HL-60 (cell line): ENCODE results near the gene LBR.
A peak's percentile ranks its signal among the peaks of the same experiment; 100 is the strongest.

ENCODE experiments used
- DNase-seq, 2 experiments: peaks; one replicate each; pipeline ENCODE4 v3.0.0-alpha.2; 2010 to 2020; ENCODE audit warnings: low read depth in 1 of 2, low spot score in 1 of 2
- H3K27ac ChIP-seq: fragments of 250-450 bp; sonication (Bioruptor Pico); replicated peaks from 2 replicates; pipeline ENCODE4 v1.5.1; 2020; ENCODE audit warnings: mild to moderate bottlenecking, moderate library complexity
- H3K27me3 ChIP-seq: fragments of 250-450 bp; sonication (Bioruptor Pico); 2 replicates; pipeline ENCODE4 v1.5.1; 2021; ENCODE audit warnings: mild to moderate bottlenecking, moderate library complexity; ENCODE audit not compliant: insufficient read depth, poor library complexity, severe bottlenecking
- H3K4me3 ChIP-seq: replicated peaks from 2 replicates; pipeline ENCODE4 v1.5.1; 2011; ENCODE audit warnings: mild to moderate bottlenecking, control low read depth, low read length; ENCODE audit not compliant: insufficient read depth
- CTCF ChIP-seq: IDR thresholded peaks from one replicate; pipeline ENCODE4 v1.5.1; 2011; ENCODE audit warnings: low read length, control low read depth, inconsistent platforms; ENCODE audit not compliant: insufficient read depth
- GABPA ChIP-seq: IDR thresholded peaks from 2 replicates; pipeline ENCODE4 v1.6.1; 2012; ENCODE audit warnings: low read depth
- POLR2AphosphoS5 ChIP-seq: IDR thresholded peaks from 2 replicates; pipeline ENCODE4 v1.6.1; 2012; ENCODE audit warnings: low read depth
- REST ChIP-seq: IDR thresholded peaks from 2 replicates; pipeline ENCODE4 v1.6.1; 2012; ENCODE audit warnings: low read depth; ENCODE audit not compliant: insufficient replicate concordance
- SPI1 ChIP-seq: IDR thresholded peaks from 2 replicates; pipeline ENCODE4 v1.6.1; 2012; ENCODE audit warnings: low read depth, mild to moderate bottlenecking, borderline replicate concordance

Gene LBR

DNA sequence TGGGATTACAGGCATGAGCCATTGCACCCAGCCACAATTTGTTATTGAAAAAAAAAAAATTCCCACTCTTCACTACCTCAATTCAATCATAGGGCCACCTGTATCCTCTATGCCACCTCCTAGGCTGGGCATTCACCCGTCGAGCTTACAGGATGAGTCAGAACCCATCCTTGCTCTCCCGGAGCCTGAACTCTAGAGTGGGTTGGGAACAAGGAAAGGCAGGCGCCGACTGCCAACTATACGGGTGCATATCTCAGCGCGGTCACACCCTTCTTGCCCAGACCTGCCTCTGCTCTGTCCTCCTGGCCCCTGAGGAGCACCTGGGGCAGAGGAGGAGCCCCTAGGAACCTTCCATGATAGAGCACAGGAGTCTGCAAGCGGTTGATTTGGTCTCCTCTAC is 21.4 kb upstream of the LBR start:
- TF ChIP-seq REST: no peak
- no peak for TF ChIP-seq POLR2AphosphoS5
- no peak for TF ChIP-seq CTCF
- TF ChIP-seq SPI1: no peak
- TF ChIP-seq GABPA: no peak
- H3K4me3 ChIP-seq: no peak overlapping the region
- no peaks in the 10 kb centered on the region for H3K27me3 ChIP-seq
- no peak for DNase-seq
- H3K27ac ChIP-seq: no peak overlapping the region

GRCh38 chr1:225448146-225448805 is 20.4 kb upstream of the LBR start:
- Histone ChIP-seq H3K27me3 (no peaks in the 10 kb centered on the region), H3K4me3 (no peak overlapping the region), H3K27ac (no peak overlapping the region)
- no peak for DNase-seq
- TF ChIP-seq CTCF: no peak
- no peak for TF ChIP-seq REST
- TF ChIP-seq GABPA: no peak

DNA sequence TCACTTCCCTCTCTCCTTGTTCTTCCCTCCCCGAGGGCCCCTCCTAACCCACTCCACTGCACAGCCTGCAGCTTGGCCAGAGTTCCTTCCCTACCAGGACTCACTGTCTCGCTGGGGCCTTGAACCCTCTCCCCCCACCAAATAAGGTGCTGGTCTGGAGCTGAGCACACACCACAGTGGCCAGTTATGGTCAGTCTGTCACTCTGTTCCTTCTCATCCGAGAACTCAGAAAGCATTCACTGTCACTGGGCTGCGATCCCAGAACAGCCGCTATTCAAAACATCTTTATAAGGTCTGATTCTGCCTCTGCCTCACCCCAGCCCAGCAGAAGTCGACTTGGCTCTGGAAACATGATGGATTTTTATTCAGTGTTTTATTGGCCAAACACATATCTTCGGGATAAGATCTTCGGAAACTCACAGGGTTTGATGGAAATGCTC is 19.8 kb upstream of the LBR start:
- Histone ChIP-seq H3K27ac (no peak overlapping the region), H3K4me3 (no peak overlapping the region), H3K27me3 (no peaks in the 10 kb centered on the region)
- TF ChIP-seq GABPA (no peak), POLR2AphosphoS5 (no peak), SPI1 (peak; percentile 15; the same call in 1 of the 2 replicates)
- DNase-seq: no peak

- Histone ChIP-seq H3K27ac (no peak overlapping the region), H3K4me3 (no peak overlapping the region)
- TF ChIP-seq POLR2AphosphoS5 (no peak), CTCF (no peak), REST (no peak), GABPA (no peak), SPI1 (no peak)
Measured at GRCh38 chr1:225446981-225447615, 19.3 kb upstream of the LBR start.

More at GRCh38 chr1:225446981-225447615, 19.3 kb upstream of the LBR start:
- no peaks in the 10 kb centered on the region for H3K27me3 ChIP-seq
- DNase-seq: no peak
